ENCODE results near the gene GZMA.

GZMA gene

GRCh38 chr5:55113327-55113726, 10.9 kb downstream of the GZMA start:
- no peak for DNase-seq

- no peak for DNase-seq
These were observed 11.6 kb downstream of the GZMA start for GRCh38 chr5:55114061-55114460.

GRCh38 chr5:55123365-55123764, 20.9 kb downstream of the GZMA start:
- no peak for DNase-seq

GRCh38 chr5:55134053-55134722, 31.7 kb downstream of the GZMA start:
- DNase-seq, result peak; percentile 26

- no peak for DNase-seq
These were observed 34.1 kb downstream of the GZMA start for GRCh38 chr5:55136521-55136920.

- DNase-seq, result no peak
These were observed 38.6 kb downstream of the GZMA start for GRCh38 chr5:55140908-55141665.

- no peak for DNase-seq
These were observed 39.7 kb downstream of the GZMA start for GRCh38 chr5:55141945-55142690.

- DNase-seq, result no peak
These were observed 41.2 kb downstream of the GZMA start for GRCh38 chr5:55143624-55144023.

GRCh38 chr5:55146080-55146479, 43.6 kb downstream of the GZMA start:
- DNase-seq, result no peak

- peak; percentile 81 for DNase-seq
These were observed 44.2 kb downstream of the GZMA start for GRCh38 chr5:55146543-55147151.

- no peak for DNase-seq
These were observed 46.9 kb downstream of the GZMA start for GRCh38 chr5:55149308-55149795.

GRCh38 chr5:55151923-55152842, 49.7 kb downstream of the GZMA start:
- DNase-seq, result no peak

GRCh38 chr5:55154873-55155272, 52.4 kb downstream of the GZMA start:
- DNase-seq, result no peak
